ENCODE results near the gene MARCHF7. TPM values are rescaled to one million over a fixed set of nuclear protein-coding genes. Genes with fewer than 3 reads are reported as not detected.

Gene MARCHF7
- total and polyA plus RNA-seq, 10 of the 15 experiments (the other 5 are each of a cell fraction or from before 2014, with no cell fraction given): 39.4 to 111 (median 66.5) TPM

DNA sequence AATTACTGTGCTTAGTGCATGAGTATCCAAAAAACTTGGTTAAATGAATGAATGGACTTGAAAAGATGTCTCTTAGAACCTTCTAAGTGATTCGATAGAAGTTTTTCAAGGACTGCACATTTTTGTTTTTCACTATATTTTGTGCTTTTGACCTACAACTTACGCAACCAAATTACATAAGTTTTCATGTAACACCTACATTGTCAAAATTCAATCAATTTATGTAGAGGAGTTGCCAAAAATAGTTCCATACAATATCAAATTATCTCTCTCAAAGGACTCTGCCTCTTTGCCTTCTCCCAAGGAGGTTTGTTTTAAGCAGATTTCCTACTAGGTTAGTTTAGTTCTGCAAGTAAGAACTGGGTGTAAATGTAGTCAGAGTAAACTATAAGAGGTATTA is 10.3 kb downstream of the MARCHF7 start:
- H3K4me1 ChIP-seq (ENCODE audit: control insufficient read depth, insufficient read depth, low read length): no peaks in the 10 kb centered on the region
- H2AFZ ChIP-seq (ENCODE audit: control insufficient read depth, low read depth, low read length): no peak overlapping the region
- no peak overlapping the region for H3K27ac ChIP-seq (ENCODE audit: control insufficient read depth, insufficient read depth)
- peaks cover 4% of the 10 kb centered on the region; the same call in 1 of the 2 replicates for H4K20me1 ChIP-seq (ENCODE audit: control insufficient read depth, insufficient read depth)
- SMC1A ChIA-PET (ENCODE audit: uncharacterized antibody, unreplicated experiment): interaction anchor here (0.9 to 10.2 kb wide), 5 partner anchors 9 to 207 kb away, joined by 3 to 84 read pairs (median 3); no protein-coding TSS in a partner anchor
- no peak overlapping the region for H3K9ac ChIP-seq (ENCODE audit: control insufficient read depth, insufficient read depth, low read length)
- POLR2A ChIA-PET: interaction anchor here (1.6 to 1.7 kb wide), 2 partner anchors 8 to 13 kb away, joined by 4 to 6 read pairs; no protein-coding TSS in a partner anchor
- no peaks in the 10 kb centered on the region for H3K27me3 ChIP-seq (replicated peaks in 1 of 2; ENCODE audit: control insufficient read depth in 2 of 2, insufficient read depth in 2 of 2, low read length in 1 of 2)
- FAIRE-seq (no peak), DNase-seq (ENCODE audit: low read depth, low spot score) (no peak), ATAC-seq (no peak)
- H3K4me2 ChIP-seq (ENCODE audit: control insufficient read depth, insufficient read depth): no peak overlapping the region
- in situ Hi-C loops (cut with MboI) (no loop called here), intact Hi-C loops (cut with micrococcal nuclease; ENCODE audit: unreplicated experiment) (no loop called here)
- H3K79me2 ChIP-seq (ENCODE audit: control insufficient read depth, insufficient read depth, low read length): peaks cover 97% of the 10 kb centered on the region
- BruUV-seq (replicated peaks): no TSS peak
- no peak for TF ChIP-seq SMARCA5 (IDR thresholded peaks at IDR 0.05)
- no peak for TF ChIP-seq WRNIP1 (IDR thresholded peaks at IDR 0.05; ENCODE audit: borderline replicate concordance, low read depth, low read length)
- no peak for TF ChIP-seq SMAD1 (IDR thresholded peaks at IDR 0.05; ENCODE audit: low read depth, partially characterized antibody)
- TF ChIP-seq, protein P1, sequence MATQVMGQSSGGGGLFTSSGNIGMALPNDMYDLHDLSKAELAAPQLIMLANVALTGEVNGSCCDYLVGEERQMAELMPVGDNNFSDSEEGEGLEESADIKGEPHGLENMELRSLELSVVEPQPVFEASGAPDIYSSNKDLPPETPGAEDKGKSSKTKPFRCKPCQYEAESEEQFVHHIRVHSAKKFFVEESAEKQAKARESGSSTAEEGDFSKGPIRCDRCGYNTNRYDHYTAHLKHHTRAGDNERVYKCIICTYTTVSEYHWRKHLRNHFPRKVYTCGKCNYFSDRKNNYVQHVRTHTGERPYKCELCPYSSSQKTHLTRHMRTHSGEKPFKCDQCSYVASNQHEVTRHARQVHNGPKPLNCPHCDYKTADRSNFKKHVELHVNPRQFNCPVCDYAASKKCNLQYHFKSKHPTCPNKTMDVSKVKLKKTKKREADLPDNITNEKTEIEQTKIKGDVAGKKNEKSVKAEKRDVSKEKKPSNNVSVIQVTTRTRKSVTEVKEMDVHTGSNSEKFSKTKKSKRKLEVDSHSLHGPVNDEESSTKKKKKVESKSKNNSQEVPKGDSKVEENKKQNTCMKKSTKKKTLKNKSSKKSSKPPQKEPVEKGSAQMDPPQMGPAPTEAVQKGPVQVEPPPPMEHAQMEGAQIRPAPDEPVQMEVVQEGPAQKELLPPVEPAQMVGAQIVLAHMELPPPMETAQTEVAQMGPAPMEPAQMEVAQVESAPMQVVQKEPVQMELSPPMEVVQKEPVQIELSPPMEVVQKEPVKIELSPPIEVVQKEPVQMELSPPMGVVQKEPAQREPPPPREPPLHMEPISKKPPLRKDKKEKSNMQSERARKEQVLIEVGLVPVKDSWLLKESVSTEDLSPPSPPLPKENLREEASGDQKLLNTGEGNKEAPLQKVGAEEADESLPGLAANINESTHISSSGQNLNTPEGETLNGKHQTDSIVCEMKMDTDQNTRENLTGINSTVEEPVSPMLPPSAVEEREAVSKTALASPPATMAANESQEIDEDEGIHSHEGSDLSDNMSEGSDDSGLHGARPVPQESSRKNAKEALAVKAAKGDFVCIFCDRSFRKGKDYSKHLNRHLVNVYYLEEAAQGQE (IDR thresholded peaks at IDR 0.05; ENCODE audit: low read depth, low read length): no peak
- TF ChIP-seq HDAC2 (IDR thresholded peaks at IDR 0.05): no peak
- TF ChIP-seq ETV6 (conservative IDR thresholded peaks at IDR 0.05 in 1 of 2, IDR thresholded peaks at IDR 0.05 in 1 of 2; ENCODE audit: borderline replicate concordance in 1 of 2, low read depth in 1 of 2): no peak
- TF ChIP-seq ZNF274 (IDR thresholded peaks at IDR 0.05; ENCODE audit: insufficient read depth, insufficient read length): no peak
- TF ChIP-seq MXI1 (IDR thresholded peaks at IDR 0.05; ENCODE audit: low read depth, low read length): no peak
- TF ChIP-seq, protein P2, sequence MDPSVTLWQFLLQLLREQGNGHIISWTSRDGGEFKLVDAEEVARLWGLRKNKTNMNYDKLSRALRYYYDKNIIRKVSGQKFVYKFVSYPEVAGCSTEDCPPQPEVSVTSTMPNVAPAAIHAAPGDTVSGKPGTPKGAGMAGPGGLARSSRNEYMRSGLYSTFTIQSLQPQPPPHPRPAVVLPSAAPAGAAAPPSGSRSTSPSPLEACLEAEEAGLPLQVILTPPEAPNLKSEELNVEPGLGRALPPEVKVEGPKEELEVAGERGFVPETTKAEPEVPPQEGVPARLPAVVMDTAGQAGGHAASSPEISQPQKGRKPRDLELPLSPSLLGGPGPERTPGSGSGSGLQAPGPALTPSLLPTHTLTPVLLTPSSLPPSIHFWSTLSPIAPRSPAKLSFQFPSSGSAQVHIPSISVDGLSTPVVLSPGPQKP (IDR thresholded peaks at IDR 0.05; ENCODE audit: low read depth, low read length): no peak
- no peak for TF ChIP-seq RAD51 (IDR thresholded peaks at IDR 0.05)
- TF ChIP-seq, protein P3, sequence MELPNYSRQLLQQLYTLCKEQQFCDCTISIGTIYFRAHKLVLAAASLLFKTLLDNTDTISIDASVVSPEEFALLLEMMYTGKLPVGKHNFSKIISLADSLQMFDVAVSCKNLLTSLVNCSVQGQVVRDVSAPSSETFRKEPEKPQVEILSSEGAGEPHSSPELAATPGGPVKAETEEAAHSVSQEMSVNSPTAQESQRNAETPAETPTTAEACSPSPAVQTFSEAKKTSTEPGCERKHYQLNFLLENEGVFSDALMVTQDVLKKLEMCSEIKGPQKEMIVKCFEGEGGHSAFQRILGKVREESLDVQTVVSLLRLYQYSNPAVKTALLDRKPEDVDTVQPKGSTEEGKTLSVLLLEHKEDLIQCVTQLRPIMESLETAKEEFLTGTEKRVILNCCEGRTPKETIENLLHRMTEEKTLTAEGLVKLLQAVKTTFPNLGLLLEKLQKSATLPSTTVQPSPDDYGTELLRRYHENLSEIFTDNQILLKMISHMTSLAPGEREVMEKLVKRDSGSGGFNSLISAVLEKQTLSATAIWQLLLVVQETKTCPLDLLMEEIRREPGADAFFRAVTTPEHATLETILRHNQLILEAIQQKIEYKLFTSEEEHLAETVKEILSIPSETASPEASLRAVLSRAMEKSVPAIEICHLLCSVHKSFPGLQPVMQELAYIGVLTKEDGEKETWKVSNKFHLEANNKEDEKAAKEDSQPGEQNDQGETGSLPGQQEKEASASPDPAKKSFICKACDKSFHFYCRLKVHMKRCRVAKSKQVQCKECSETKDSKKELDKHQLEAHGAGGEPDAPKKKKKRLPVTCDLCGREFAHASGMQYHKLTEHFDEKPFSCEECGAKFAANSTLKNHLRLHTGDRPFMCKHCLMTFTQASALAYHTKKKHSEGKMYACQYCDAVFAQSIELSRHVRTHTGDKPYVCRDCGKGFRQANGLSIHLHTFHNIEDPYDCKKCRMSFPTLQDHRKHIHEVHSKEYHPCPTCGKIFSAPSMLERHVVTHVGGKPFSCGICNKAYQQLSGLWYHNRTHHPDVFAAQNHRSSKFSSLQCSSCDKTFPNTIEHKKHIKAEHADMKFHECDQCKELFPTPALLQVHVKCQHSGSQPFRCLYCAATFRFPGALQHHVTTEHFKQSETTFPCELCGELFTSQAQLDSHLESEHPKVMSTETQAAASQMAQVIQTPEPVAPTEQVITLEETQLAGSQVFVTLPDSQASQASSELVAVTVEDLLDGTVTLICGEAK (IDR thresholded peaks at IDR 0.05; ENCODE audit: borderline replicate concordance): no peak
- no peak for TF ChIP-seq RELA (IDR thresholded peaks at IDR 0.05; ENCODE audit: borderline replicate concordance, partially characterized antibody)
- TF ChIP-seq EZH2 (IDR thresholded peaks at IDR 0.05; ENCODE audit: borderline replicate concordance, control insufficient read depth, low read depth, low read length): no peak
- TF ChIP-seq CBFB (IDR thresholded peaks at IDR 0.05; ENCODE audit: low read depth): no peak
- peaks cover 0 to 34% of the 10 kb centered on the region in 2 experiments for H3K36me3 ChIP-seq (ENCODE audit: control insufficient read depth in 2 of 2, insufficient read depth in 2 of 2, low read length in 1 of 2)
- RAD21 ChIA-PET (ENCODE audit: unreplicated experiment): interaction anchor here (1.1 kb wide), 1 partner anchor 42 kb away, joined by 3 read pairs; no protein-coding TSS in a partner anchor
- H3K9me3 ChIP-seq (replicated peaks; ENCODE audit: control insufficient read depth, insufficient read depth, low read length): peaks cover 14% of the 10 kb centered on the region
- WGBS (ENCODE audit: insufficient coverage, insufficient replicate concordance, low lambda C conversion rate, missing lambda C conversion rate): 96% methylated on average over 2 of the region's 2 CpGs
- CTCF ChIA-PET: interaction anchor here (0.9 to 1.1 kb wide), 2 partner anchors 10 to 245 kb away, joined by 3 to 4 read pairs; partner anchors contain the start of gene MARCHF7
- H3K4me3 ChIP-seq: no peak overlapping the region

Measured in GM12878 (cell line).